Lower leg skin (tissue), 3 donors: ENCODE results near the gene FOXP2.

ENCODE experiments used
- CTCF ChIP-seq, 3 donors: fragments of 450-650 bp; IDR thresholded peaks; one replicate each; pipeline ENCODE4 v1.5.1; 2016; ENCODE audit warnings: antibody characterized with exemption in 3 of 3, mild to moderate bottlenecking in 3 of 3, moderate library complexity in 2 of 3
- POLR2A ChIP-seq, 2 donors: fragments of 450-650 bp; IDR thresholded peaks; one replicate each; pipeline ENCODE4 v1.6.1; 2016 to 2017; ENCODE audit warnings: antibody characterized with exemption in 2 of 2, mild to moderate bottlenecking in 1 of 2, moderate library complexity in 1 of 2

GRCh38 chr7:114722562-114722961 is 307.9 kb downstream of the FOXP2 start:
- TF ChIP-seq CTCF (IDR thresholded peaks at IDR 0.05) (no peak), POLR2A (IDR thresholded peaks at IDR 0.05) (no peak)
